Type B pancreatic cell (in vitro differentiated cells): ENCODE results near the gene LYAR. TPM values are rescaled to one million over a fixed set of nuclear protein-coding genes. Genes with fewer than 3 reads are reported as not detected.

ENCODE experiments used
- DNase-seq: peaks from one replicate; pipeline ENCODE4 v3.0.0; 2021; ENCODE audit warnings: mixed read lengths; ENCODE audit not compliant: unreplicated experiment; ENCODE audit errors: extremely low spot score
- H3K27ac Mint-ChIP-seq: 2 replicates; pipeline ENCODE4 v1.8.0; 2021; ENCODE audit warnings: mild to moderate bottlenecking, mixed read lengths
- H3K27me3 Mint-ChIP-seq: 2 replicates; pipeline ENCODE4 v1.8.0; 2021; ENCODE audit warnings: mixed read lengths
- H3K36me3 Mint-ChIP-seq: 2 replicates; pipeline ENCODE4 v1.8.0; 2021; ENCODE audit warnings: mixed read lengths
- H3K4me1 Mint-ChIP-seq: one replicate; pipeline ENCODE4 v1.8.0; 2021; ENCODE audit warnings: mixed read lengths; ENCODE audit not compliant: unreplicated experiment
- H3K4me3 Mint-ChIP-seq: 2 replicates; pipeline ENCODE4 v1.8.0; 2021; ENCODE audit warnings: mild to moderate bottlenecking, mixed read lengths
- H3K9me3 Mint-ChIP-seq: 2 replicates; pipeline ENCODE4 v1.8.0; 2021; ENCODE audit warnings: mixed read lengths
- CTCF ChIP-seq: fragments of 200-600 bp; sonication (generic); conservative IDR thresholded peaks from 2 replicates; pipeline ENCODE4 v1.5.0; 2021; ENCODE audit warnings: antibody characterized with exemption, mild to moderate bottlenecking
- total RNA-seq: library from RNA; stranded (reverse); gene quantifications from 2 replicates; pipeline ENCODE4 v1.2.1, GENCODE V29; 2021; ENCODE audit warnings: low replicate concordance

LYAR gene
- total RNA-seq, 1 donor from 2014 or later: 18.6 TPM

DNA sequence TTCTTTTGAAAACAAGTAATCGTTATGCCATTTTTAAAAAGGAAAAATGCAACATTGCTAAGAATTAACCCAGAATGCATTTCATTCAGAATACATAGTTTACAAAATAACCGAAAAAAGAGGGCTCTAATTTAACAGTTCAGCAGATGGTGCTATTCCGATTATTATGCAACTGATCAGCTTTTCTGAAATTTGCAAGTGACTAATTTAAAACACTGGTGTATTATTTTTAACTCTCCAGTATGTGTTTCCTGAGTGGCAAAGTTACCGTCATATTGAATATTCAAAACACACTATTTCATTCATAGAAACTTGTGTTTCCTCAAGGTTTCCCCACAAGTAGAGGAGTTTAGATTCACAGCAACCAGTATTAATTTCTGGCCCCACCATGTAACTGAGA lies 21.2 kb upstream of the LYAR start:
- no peak for TF ChIP-seq CTCF
- H3K4me1 Mint-ChIP-seq: no peaks in the 10 kb centered on the region
- H3K27me3 Mint-ChIP-seq: no peaks in the 10 kb centered on the region
- H3K36me3 Mint-ChIP-seq: peaks cover 5% of the 10 kb centered on the region
- no peak overlapping the region for H3K27ac Mint-ChIP-seq
- H3K4me3 Mint-ChIP-seq: no peak overlapping the region
- H3K9me3 Mint-ChIP-seq: no peaks in the 10 kb centered on the region
- DNase-seq: no peak

GRCh38 chr4:4308800-4309441 lies 19.0 kb upstream of the LYAR start:
- TF ChIP-seq CTCF: no peak
- Mint-ChIP-seq H3K4me3 (no peak overlapping the region), H3K27ac (no peak overlapping the region), H3K36me3 (peaks cover 3% of the 10 kb centered on the region), H3K27me3 (no peaks in the 10 kb centered on the region), H3K9me3 (no peaks in the 10 kb centered on the region), H3K4me1 (no peaks in the 10 kb centered on the region)
- DNase-seq: no peak

GRCh38 chr4:4306920-4307319 lies 17.0 kb upstream of the LYAR start:
- DNase-seq: no peak
- no peaks in the 10 kb centered on the region for H3K9me3 Mint-ChIP-seq
- H3K4me3 Mint-ChIP-seq: no peak overlapping the region

DNA sequence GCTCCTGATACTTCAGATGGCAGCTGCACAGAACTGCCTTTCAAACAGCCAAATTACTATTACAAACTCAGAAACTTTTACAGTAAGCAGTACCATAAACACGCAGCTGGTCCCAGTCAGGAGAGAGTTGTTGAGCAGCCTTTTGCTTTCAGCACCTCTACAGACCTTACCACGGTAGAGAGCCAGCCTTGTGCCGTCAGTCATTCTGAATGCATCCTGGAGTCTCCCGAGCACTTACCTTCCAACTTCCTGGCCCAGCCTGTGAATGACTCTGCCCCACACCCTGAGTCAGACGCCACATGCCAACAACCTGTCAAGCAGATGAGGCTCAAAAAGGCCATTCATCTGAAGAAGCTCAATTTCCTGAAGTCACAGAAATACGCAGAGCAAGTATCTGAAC lies 12.5 kb upstream of the LYAR start:
- Mint-ChIP-seq H3K27ac (no peak overlapping the region), H3K4me3 (no peak overlapping the region), H3K4me1 (no peaks in the 10 kb centered on the region), H3K9me3 (no peaks in the 10 kb centered on the region), H3K27me3 (no peaks in the 10 kb centered on the region), H3K36me3 (peaks cover 10% of the 10 kb centered on the region)
- DNase-seq: peak; percentile 34
- TF ChIP-seq CTCF: no peak

More at GRCh38 chr4:4306920-4307319, 17.0 kb upstream of the LYAR start:
- Mint-ChIP-seq H3K36me3 (peaks cover 7% of the 10 kb centered on the region), H3K4me1 (no peaks in the 10 kb centered on the region), H3K27ac (no peak overlapping the region), H3K27me3 (no peaks in the 10 kb centered on the region)
- TF ChIP-seq CTCF: no peak

DNA sequence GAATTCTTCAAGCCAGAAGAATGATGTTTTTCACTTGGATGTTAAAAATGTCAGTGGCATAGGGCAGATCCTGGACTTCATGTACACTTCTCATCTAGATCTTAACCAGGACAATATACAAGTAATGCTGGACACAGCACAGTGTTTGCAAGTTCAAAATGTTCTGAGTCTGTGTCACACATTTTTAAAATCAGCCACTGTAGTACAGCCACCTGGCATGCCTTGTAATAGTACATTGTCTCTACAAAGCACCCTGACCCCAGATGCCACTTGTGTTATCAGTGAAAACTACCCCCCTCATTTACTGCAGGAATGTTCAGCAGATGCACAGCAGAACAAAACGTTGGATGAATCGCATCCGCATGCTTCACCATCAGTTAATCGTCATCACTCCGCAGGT lies 12.0 kb upstream of the LYAR start:
- no peaks in the 10 kb centered on the region for H3K4me1 Mint-ChIP-seq
- H3K27ac Mint-ChIP-seq: no peak overlapping the region
- no peaks in the 10 kb centered on the region for H3K27me3 Mint-ChIP-seq
- no peaks in the 10 kb centered on the region for H3K9me3 Mint-ChIP-seq
- H3K36me3 Mint-ChIP-seq: peaks cover 10% of the 10 kb centered on the region
- no peak overlapping the region for H3K4me3 Mint-ChIP-seq
- TF ChIP-seq CTCF: no peak
- DNase-seq: peak; percentile 2

GRCh38 chr4:4299006-4299405 lies 9.1 kb upstream of the LYAR start:
- no peak overlapping the region for H3K27ac Mint-ChIP-seq
- H3K9me3 Mint-ChIP-seq: peaks cover 9% of the 10 kb centered on the region
- H3K36me3 Mint-ChIP-seq: peaks cover 21% of the 10 kb centered on the region
- H3K27me3 Mint-ChIP-seq: no peaks in the 10 kb centered on the region
- DNase-seq: no peak
- no peak for TF ChIP-seq CTCF
- no peak overlapping the region for H3K4me3 Mint-ChIP-seq
- H3K4me1 Mint-ChIP-seq: no peaks in the 10 kb centered on the region
